K562 (cell line): ENCODE measurements around the gene PLA2G4F. TPM values are rescaled to one million over a fixed set of nuclear protein-coding genes. Genes with fewer than 3 reads are reported as not detected.

Experiments
- ATAC-seq: fragments of 200-7000 bp; cut with Tn5 transposase; 3 replicates; pipeline ENCODE4 v1.9.1; 2020; ENCODE audit warnings: moderate library complexity
- BruUV-seq: library from RNA; stranded (reverse); fragments of 400-500 nt; replicated peaks from 2 replicates; lab custom pipeline; 2021; lab: Mats Ljungman, UMichigan
- CTCF ChIA-PET: fragments of 300-600 bp; formaldehyde crosslinking; extraction: SDS; loops from one replicate; lab custom pipeline; 2021; ENCODE audit warnings: low intra/inter-chr PET ratio; lab: Yijun Ruan, JAX
- POLR2A ChIA-PET: fragments of 300-600, 350-650 bp; sonication (Branson Sonifier 250); formaldehyde crosslinking; extraction: SDS; loops from one replicate; lab custom pipeline; 2021; ENCODE audit warnings: antibody characterized with exemption, inconsistent platforms; lab: Yijun Ruan, JAX
- DNase-seq, 4 experiments: peaks; one replicate each; pipeline versions ENCODE4 v3.0.0 to v3.0.0-alpha.2; 2011 to 2018; ENCODE audit warnings: low spot score in 3 of 4, mixed read lengths in 3 of 4; ENCODE audit errors: extremely low read depth in 1 of 4
- FAIRE-seq: peaks from 2 replicates; lab custom pipeline; 2011; peaks lifted over from hg19 to GRCh38; lab: Jason Lieb, UNC
- H2AFZ ChIP-seq: 2 replicates; pipeline ENCODE4 v1.6.0; 2011; ENCODE audit warnings: low read depth, low read length, control low read depth, inconsistent platforms
- H3K27ac ChIP-seq: fragments of 200-600 bp; 3 replicates; pipeline ENCODE4 v1.8.0; 2011; ENCODE audit warnings: low read depth, mild to moderate bottlenecking, control low read depth, inconsistent platforms, low read length, moderate library complexity, mixed read lengths; ENCODE audit errors: extremely low read depth
- H3K27me3 ChIP-seq, 2 experiments: fragments of 300-600 bp in 1 of 2; 2 replicates in 1 of 2; 3 replicates in 1 of 2; pipeline versions ENCODE4 v1.6.0 to v1.8.0; 2011; ENCODE audit warnings: inconsistent platforms in 2 of 2, low read length in 2 of 2, mild to moderate bottlenecking in 1 of 2, mixed read lengths in 1 of 2, moderate library complexity in 1 of 2; ENCODE audit not compliant: control insufficient read depth in 2 of 2, insufficient read depth in 2 of 2
- H3K36me3 ChIP-seq: fragments of 300-600 bp; 3 replicates; pipeline ENCODE4 v1.8.0; 2011; ENCODE audit warnings: mild to moderate bottlenecking, low read length, inconsistent platforms; ENCODE audit not compliant: control insufficient read depth, insufficient read depth
- H3K4me1 ChIP-seq, 2 experiments: fragments of 200-600 bp in 1 of 2; replicated peaks in 1 of 2; 2 replicates in 1 of 2; 3 replicates in 1 of 2; pipeline versions ENCODE4 v1.5.1 to v1.8.0; 2011; ENCODE audit warnings: inconsistent platforms in 2 of 2, low read length in 2 of 2, mild to moderate bottlenecking in 1 of 2, mixed read lengths in 1 of 2, moderate library complexity in 1 of 2; ENCODE audit not compliant: control insufficient read depth in 2 of 2, insufficient read depth in 2 of 2
- H3K4me2 ChIP-seq: 2 replicates; pipeline ENCODE4 v1.6.1; 2011; ENCODE audit warnings: low read length, control low read depth, inconsistent platforms, mixed read lengths; ENCODE audit not compliant: insufficient read depth
- H3K4me3 ChIP-seq: fragments of 200-600 bp; sonication (generic), shearing (Covaris generic); 2 replicates; pipeline ENCODE4 v1.5.1; 2016; ENCODE audit warnings: control low read depth, inconsistent platforms
- H3K79me2 ChIP-seq: fragments of 200-600 bp; 3 replicates; pipeline ENCODE4 v1.8.0; 2011; ENCODE audit warnings: low read length, inconsistent platforms; ENCODE audit not compliant: control insufficient read depth, insufficient read depth
- H3K9ac ChIP-seq, 2 experiments: 2 replicates each; pipeline versions ENCODE4 v1.6.0 to v1.6.1; 2011; ENCODE audit warnings: low read depth in 2 of 2, low read length in 2 of 2, control low read depth in 1 of 2, inconsistent platforms in 1 of 2, mild to moderate bottlenecking in 1 of 2, mixed read lengths in 1 of 2; ENCODE audit not compliant: insufficient read depth in 1 of 2
- H3K9me1 ChIP-seq: one replicate; pipeline ENCODE4 v1.6.0; 2011; ENCODE audit warnings: inconsistent platforms, mild to moderate bottlenecking, low read length, moderate library complexity; ENCODE audit not compliant: control insufficient read depth, insufficient read depth
- H3K9me3 ChIP-seq: replicated peaks from 2 replicates; pipeline ENCODE4 v1.5.1; 2011; ENCODE audit warnings: low read depth, low read length, inconsistent platforms; ENCODE audit not compliant: control insufficient read depth, insufficient read depth
- H4K20me1 ChIP-seq: replicated peaks from 2 replicates; pipeline ENCODE4 v1.6.1; 2011; ENCODE audit warnings: low read length, inconsistent platforms, mixed read lengths; ENCODE audit not compliant: control insufficient read depth, insufficient read depth
- MIER1 ChIP-seq: fragments of 450-650 bp; IDR thresholded peaks from 2 replicates; pipeline ENCODE4 v1.6.1; 2016; ENCODE audit warnings: antibody characterized with exemption, mild to moderate bottlenecking, low read depth
- PATZ1 ChIP-seq: fragments of 250-450 bp; sonication (Bioruptor Pico); IDR thresholded peaks from 2 replicates; pipeline ENCODE4 v1.5.0; 2020; ENCODE audit warnings: mild to moderate bottlenecking, borderline replicate concordance
- ZNF280B ChIP-seq: fragments of 250-450 bp; sonication (Bioruptor Pico); IDR thresholded peaks from 2 replicates; pipeline ENCODE4 v1.5.1; 2021; ENCODE audit warnings: mild to moderate bottlenecking
- WGBS: fragments of 100-300 bp; shearing (Covaris generic); methylation state at CpG from one replicate; pipeline ENCODE4 v1.1.6; 2016; ENCODE audit warnings: low coverage, mixed read lengths; ENCODE audit not compliant: insufficient coverage; ENCODE audit errors: missing lambda C conversion rate; 5-methylcytosine and 5-hydroxymethylcytosine counted together
- in situ Hi-C: fragments of 300-500 bp; cut with MboI; formaldehyde crosslinking; loops from 4 replicates; pipeline ENCODE4 v1.15.0; 2018; ENCODE audit warnings: inconsistent platforms, mixed read lengths
- intact Hi-C: fragments of 100-400 bp; cut with micrococcal nuclease; formaldehyde crosslinking; loops from 2 replicates; pipeline ENCODE4 v1.14.2; 2022
- polyA plus RNA-seq, 8 experiments: library from polyadenylated mRNA; depleted of rRNA in 4 of 8; stranded (reverse) in 5 of 8; unstranded in 3 of 8; fragments of >200 nt; fragmentation: Nextera tagmentation in 2 of 8; fragmentation: Illumina TruSeq in 1 of 8; extraction: Ambion mirVana in 2 of 8; extraction: Trizol in 1 of 8; gene quantifications; 2 replicates each; pipeline versions ENCODE4 v1.2.1 to v1.2.3, GENCODE V29; 2011 to 2014; ENCODE audit warnings: inconsistent platforms in 1 of 8, missing spikeins in 1 of 8
- total RNA-seq, 7 experiments: library from RNA; depleted of rRNA in 6 of 7; stranded (reverse); fragments of >200 nt in 6 of 7; fragmentation: Illumina TruSeq in 2 of 7; extraction: Trizol in 2 of 7; gene quantifications; 2 replicates each; pipeline versions ENCODE4 v1.2.1 to v1.2.3, GENCODE V29; 2011 to 2021; ENCODE audit warnings: low replicate concordance in 1 of 7

PLA2G4F gene
- total and polyA plus RNA-seq, 9 of the 15 experiments (the other 6 are each of a cell fraction or from before 2014, with no cell fraction given) = 0.02 TPM; not detected in 8

- no peak for DNase-seq
- Histone ChIP-seq H3K4me3 (no peak overlapping the region), H3K27me3 (no peaks in the 10 kb centered on the region), H3K9ac (no peak overlapping the region), H4K20me1 (no peaks in the 10 kb centered on the region), H3K9me1 (no peaks in the 10 kb centered on the region), H3K27ac (no peak overlapping the region), H3K4me1 (no peaks in the 10 kb centered on the region), H3K79me2 (no peaks in the 10 kb centered on the region)
- in situ Hi-C loops (no loop called here), intact Hi-C loops (no loop called here)
- POLR2A ChIA-PET = no interaction called here
- WGBS = 91% methylated on average over 5 of the region's 5 CpGs
- TF ChIP-seq ZNF280B (CRISPR knock-in tag) = no peak
- no peak for TF ChIP-seq MIER1
- no peak for TF ChIP-seq PATZ1 (CRISPR knock-in tag)
- TF ChIP-seq, all 486 proteins: peak for 0
- Histone ChIP-seq H2AFZ (no peak overlapping the region), H3K4me2 (no peak overlapping the region), H3K36me3 (peaks cover 60% of the 10 kb centered on the region), H3K9me3 (no peaks in the 10 kb centered on the region)
- CTCF ChIA-PET = no interaction called here
- ATAC-seq (no peak), FAIRE-seq (no peak)
- no TSS peak for BruUV-seq
These were observed 27.9 kb upstream of the PLA2G4F start for GRCh38 chr15:42184296-42184695.
